Upper lobe of right lung (tissue), 1 donor: ENCODE results near the gene UBALD2. TPM values are rescaled to one million over a fixed set of nuclear protein-coding genes. Genes with fewer than 3 reads are reported as not detected.

Experiments used
- ATAC-seq: fragments of 200-7000 bp; cut with Tn5 transposase; one replicate; pipeline ENCODE4 v1.9.1; 2020; ENCODE audit warnings: mild to moderate bottlenecking, moderate library complexity
- DNase-seq: peaks from one replicate; pipeline ENCODE4 v3.0.0-alpha.2; 2020
- H3K27ac ChIP-seq: fragments of 200-600 bp; one replicate; pipeline ENCODE4 v1.8.0; 2022
- H3K27me3 ChIP-seq: fragments of 200-600 bp; one replicate; pipeline ENCODE4 v1.8.0; 2022; ENCODE audit warnings: mild to moderate bottlenecking
- H3K36me3 ChIP-seq: fragments of 200-600 bp; one replicate; pipeline ENCODE4 v1.8.0; 2022
- H3K4me1 ChIP-seq: fragments of 200-600 bp; one replicate; pipeline ENCODE4 v1.8.0; 2022
- H3K4me3 ChIP-seq: fragments of 200-600 bp; one replicate; pipeline ENCODE4 v1.8.0; 2022; ENCODE audit warnings: mild to moderate bottlenecking
- H3K9me3 ChIP-seq: fragments of 200-600 bp; one replicate; pipeline ENCODE4 v1.8.0; 2022
- intact Hi-C: fragments of 100-400 bp; cut with DNase I; formaldehyde crosslinking; loops from one replicate; pipeline ENCODE4 v1.11.0; 2022
- total RNA-seq: library from RNA; stranded (reverse); fragmentation: NEBNext Ultra II Directional; extraction: Animal tissue kit (Norgen Biotek cat#: 25700); gene quantifications from one replicate; pipeline ENCODE4 v1.2.1, GENCODE V29; 2021
- TF ChIP-seq, protein P1 (sequence below): fragments of 200-600 bp; IDR thresholded peaks from one replicate; pipeline ENCODE4 v1.8.0; 2022; ENCODE audit warnings: antibody characterized with exemption
- donor health status: DM: no; HTN: yes; CAD: no; lungs with severe emphysema.

Gene UBALD2
- total RNA-seq, 1 donor from 2014 or later = 56.7 TPM

DNA sequence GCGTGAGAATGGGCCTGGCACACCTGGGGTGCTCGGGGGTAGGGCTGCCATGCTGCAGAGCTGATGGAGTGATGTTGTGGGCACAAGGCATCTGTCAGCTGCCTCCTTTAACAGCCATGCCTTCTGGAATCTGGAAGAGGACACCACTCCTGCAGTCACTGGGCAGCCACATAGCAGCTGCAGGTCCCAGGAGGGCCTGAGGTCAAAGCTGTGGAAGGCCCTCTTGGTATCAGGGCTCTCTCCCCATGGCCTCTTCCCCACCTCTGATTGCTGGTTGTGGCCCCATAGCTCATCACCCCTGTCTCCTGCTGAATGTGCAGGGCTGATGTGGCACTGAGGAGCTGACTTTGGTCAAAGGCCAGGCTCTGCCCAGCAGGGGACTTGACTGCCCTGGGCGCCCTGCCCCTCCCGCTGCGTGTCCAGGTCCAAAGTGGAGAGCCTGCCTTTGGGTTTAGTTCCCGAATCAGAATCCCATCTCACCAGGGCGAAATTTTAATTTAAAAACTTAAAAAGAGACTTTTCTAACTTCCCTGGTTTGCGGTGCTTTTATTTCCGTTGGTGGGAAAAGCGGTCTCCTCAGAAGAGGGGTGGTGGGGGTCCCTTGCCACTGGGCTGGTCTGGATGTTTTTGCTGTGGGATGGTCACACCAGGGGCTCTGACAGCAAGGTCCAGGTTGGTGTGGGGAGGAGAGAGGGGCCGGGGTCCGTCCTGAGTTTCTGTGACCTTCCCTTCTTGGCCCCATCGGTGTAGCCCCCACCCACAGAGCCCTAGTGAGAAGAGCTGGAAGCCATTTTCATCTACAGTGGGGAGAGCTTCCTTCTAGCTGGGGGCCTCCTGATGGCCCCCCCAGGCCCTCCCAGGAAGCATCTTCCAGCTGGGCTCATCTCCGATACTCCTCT lies 5.9 kb downstream of the UBALD2 start:
- Histone ChIP-seq H3K36me3 (peaks cover 19% of the 10 kb centered on the region), H3K4me1 (peaks cover 77% of the 10 kb centered on the region), H3K4me3 (peak overlapping the region; percentile 42), H3K9me3 (no peaks in the 10 kb centered on the region), H3K27ac (peak overlapping the region; percentile 75), H3K27me3 (no peaks in the 10 kb centered on the region)
- TF ChIP-seq, protein P1, sequence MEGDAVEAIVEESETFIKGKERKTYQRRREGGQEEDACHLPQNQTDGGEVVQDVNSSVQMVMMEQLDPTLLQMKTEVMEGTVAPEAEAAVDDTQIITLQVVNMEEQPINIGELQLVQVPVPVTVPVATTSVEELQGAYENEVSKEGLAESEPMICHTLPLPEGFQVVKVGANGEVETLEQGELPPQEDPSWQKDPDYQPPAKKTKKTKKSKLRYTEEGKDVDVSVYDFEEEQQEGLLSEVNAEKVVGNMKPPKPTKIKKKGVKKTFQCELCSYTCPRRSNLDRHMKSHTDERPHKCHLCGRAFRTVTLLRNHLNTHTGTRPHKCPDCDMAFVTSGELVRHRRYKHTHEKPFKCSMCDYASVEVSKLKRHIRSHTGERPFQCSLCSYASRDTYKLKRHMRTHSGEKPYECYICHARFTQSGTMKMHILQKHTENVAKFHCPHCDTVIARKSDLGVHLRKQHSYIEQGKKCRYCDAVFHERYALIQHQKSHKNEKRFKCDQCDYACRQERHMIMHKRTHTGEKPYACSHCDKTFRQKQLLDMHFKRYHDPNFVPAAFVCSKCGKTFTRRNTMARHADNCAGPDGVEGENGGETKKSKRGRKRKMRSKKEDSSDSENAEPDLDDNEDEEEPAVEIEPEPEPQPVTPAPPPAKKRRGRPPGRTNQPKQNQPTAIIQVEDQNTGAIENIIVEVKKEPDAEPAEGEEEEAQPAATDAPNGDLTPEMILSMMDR = no peak
- intact Hi-C loops = no loop called here
- DNase-seq (no peak), ATAC-seq (no peak)

DNA sequence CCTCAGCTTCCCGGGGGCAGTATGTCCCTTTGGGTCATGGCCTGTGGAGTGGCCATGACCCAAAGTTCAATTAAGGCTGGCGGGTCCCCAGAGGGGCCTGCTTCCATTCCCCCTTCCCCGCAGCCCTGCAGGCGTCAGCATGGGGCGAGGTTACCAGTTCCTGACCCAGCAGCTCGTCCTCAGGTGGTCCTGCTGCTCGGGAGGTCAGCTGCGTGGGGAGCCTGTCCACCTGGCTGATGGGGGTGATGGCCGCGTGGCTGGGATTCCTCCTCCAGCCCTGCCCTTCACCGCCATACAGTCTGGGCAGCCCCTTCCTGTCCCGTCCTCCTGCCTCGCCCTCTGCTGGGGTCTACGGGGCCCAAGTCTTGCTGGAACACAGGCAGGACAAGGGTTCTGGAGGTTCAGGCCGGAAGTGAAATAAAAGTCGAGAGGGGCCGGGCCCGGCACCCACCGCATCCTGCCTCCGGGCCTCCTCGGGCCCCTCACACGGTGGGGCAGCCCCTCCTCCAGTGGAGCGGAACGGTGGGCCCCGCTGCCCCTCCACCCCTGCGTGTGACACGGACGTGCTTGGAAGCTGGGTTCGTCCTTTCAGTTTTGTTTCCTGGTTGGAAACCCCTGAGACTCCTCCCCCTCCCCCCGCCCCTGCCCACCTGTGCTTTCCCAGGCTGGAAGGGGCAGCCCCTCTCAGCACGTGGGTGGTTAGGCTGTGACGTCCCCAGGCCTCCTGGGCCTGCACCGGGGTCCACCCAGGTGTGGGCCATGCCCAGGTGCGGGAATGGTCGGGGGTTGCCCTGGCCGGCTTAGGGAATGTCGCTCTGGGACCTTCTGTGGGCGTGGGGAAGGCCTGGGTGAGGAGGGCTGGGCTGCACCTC lies 6.8 kb downstream of the UBALD2 start:
- ATAC-seq = peak; percentile 6
- peaks cover 19% of the 10 kb centered on the region for H3K36me3 ChIP-seq
- TF ChIP-seq, protein P1 = no peak
- peaks cover 72% of the 10 kb centered on the region for H3K4me1 ChIP-seq
- H3K27ac ChIP-seq = peak overlapping the region; percentile 75
- DNase-seq = peak; percentile 76
- peak overlapping the region; percentile 42 for H3K4me3 ChIP-seq
- intact Hi-C loops = no loop called here
- no peaks in the 10 kb centered on the region for H3K9me3 ChIP-seq
- no peaks in the 10 kb centered on the region for H3K27me3 ChIP-seq

DNA sequence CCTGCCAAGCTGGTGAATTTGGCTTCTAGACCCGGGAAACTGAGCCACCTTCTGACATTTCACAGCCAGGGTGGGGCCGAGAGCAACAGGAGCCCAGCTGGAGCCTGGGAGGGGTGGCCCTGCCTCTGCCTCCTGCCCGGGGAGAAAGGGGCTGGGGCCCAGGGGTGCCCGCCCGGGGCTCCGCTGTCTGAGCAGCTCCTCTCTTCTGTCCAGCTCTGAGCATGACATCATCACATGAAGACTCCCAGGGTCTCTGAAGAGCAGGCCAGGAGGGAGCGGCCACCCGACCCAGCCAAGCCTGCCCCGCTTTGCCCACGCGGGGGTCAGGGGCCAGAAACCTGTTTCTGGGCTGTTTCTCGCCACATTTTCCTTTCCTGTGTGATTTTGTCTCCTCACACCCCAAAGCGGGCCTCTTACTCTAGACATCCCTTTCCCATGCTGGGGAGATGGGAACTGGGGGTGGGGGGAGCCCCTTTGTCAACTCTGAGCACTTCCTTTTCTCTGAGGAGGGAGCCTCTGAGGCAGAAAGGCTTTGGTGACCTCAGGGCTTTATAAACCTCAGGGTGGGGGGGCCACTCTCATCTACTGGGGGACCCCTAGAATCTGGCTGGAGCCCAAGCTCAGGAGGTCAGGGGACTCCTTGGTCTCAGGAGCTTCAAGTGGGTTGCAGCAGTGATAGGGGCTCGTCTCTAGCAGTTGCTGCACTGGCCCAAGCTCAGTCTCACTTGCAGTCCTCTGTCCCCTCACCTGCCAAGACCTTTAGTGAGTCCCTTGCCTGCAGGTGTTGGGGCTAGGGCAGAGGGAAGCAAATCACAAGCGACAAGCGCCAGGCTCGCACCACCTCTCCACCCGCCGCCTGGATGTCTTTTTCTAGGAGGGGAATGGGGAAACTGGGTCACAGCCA lies 7.6 kb downstream of the UBALD2 start:
- H3K9me3 ChIP-seq = no peaks in the 10 kb centered on the region
- H3K36me3 ChIP-seq = peaks cover 19% of the 10 kb centered on the region
- DNase-seq (no peak), ATAC-seq (peak; percentile 0)
- peak overlapping the region; percentile 75 for H3K27ac ChIP-seq
- H3K27me3 ChIP-seq = no peaks in the 10 kb centered on the region
- H3K4me3 ChIP-seq = peak overlapping the region; percentile 42
- intact Hi-C loops = no loop called here
- TF ChIP-seq, protein P1 = no peak
- peaks cover 63% of the 10 kb centered on the region for H3K4me1 ChIP-seq

DNA sequence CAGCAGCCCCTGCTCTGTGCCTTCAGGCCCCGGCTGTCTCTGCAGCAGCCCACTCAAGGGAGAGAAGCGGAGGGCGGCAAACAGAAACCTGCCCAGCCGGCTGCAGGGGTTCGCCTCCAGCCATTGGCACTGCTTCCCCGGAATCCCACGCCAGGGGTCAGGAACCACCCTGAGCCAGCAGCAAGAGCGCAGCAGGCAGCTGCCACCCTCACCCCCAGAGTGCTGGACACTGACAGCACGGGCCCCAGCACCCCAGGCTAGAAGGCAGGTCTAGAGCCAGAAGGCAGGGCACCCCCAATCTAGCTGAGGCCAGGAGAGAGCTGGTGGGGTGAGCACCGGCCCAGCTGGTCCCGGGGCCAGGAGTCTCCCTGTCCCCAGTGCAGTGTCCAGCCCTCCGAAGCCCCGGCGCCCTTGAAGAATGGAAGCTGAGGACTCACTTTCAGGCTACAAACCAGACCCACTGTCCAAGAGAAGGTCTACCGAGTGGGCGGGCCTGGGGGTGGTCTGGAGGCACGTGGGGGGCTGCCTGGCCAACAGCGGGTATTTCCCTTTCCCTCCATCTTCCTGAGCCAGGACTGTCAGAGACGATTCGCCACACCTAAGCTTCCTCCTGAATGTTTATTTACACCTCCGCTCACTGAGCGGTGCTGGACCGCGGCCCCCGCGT lies 8.4 kb downstream of the UBALD2 start:
- ATAC-seq = no peak
- DNase-seq = peak; percentile 67
- Histone ChIP-seq H3K4me1 (peaks cover 55% of the 10 kb centered on the region), H3K27ac (peak overlapping the region; percentile 58), H3K36me3 (peaks cover 19% of the 10 kb centered on the region), H3K27me3 (no peaks in the 10 kb centered on the region), H3K4me3 (no peak overlapping the region), H3K9me3 (no peaks in the 10 kb centered on the region)
- TF ChIP-seq, protein P1 = no peak
- intact Hi-C loops = no loop called here
